Eye (tissue), 1 donor: ENCODE data around the gene LRRC14B.
"Not testable (repeated sequence)": the region's sequence is repeated elsewhere in the genome, so short reads cannot be mapped to it uniquely, and the experiment has no call there.

Experiments used
- DNase-seq: peaks from one replicate; pipeline ENCODE4 v3.0.0-alpha.2; 2015

The LRRC14B gene

DNA sequence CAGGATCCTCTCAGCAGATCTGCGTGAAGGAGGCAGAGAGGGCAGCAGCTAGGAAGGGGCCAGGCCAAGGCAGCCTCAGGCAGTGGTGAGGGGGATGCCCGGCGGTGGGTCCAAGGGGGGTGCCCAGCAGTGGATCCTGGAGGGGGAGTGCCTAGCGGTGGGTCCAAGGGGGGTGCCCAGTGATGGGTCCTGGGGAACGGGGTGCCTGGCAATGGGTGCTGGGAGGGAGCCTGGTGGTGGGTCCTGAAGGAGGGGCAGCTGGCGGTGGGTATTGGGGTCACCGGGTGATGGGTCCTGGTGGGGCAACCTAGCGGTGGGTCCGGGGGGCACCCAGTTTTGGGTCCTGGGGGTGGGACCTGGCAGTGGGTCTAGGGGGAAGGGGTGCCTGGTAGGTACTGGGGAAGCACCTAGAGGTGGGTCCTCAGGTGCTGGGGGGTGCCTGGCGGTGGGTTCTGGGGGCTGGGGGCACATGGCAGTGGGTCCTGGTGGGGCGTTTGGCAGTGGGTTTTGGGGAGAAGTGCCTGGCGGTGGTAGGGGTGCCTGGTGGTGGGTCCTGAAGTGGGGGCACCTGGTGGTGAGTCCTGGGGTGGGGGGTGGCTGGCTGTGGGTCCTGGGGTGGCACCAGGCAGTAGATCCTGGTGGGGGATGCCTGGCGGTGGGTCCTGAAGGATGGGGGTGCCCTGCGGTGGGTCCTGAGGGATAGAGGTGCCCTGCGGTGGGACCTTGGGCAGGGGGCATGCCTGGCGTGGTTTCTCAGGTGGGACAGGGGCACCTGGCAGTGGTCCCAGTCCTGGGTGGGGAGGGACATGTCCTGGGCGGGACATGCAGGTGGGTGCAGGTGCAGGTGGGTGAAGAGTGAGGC is 1.9 kb downstream of the LRRC14B start:
- DNase-seq, result no peak

DNA sequence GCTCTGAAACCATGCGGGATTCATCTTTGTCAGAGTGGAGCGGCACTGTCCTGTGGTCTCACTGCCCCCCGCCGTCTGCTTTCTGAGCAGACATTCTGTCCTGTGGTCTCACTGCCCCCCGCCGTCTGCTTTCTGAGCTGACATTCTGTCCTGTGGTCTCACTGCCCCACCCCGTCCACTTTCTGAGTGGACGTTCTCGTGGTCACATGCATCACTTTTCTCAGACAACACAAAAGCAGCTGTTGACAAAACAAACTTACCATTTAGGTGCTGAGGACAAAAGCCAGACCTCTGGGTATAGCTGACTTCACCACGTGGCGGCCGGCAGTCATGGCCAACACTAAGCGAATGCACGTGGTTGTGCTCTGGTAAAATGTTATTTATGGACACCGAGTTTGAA is 2.8 kb downstream of the LRRC14B start:
- DNase-seq, result no peak

DNA sequence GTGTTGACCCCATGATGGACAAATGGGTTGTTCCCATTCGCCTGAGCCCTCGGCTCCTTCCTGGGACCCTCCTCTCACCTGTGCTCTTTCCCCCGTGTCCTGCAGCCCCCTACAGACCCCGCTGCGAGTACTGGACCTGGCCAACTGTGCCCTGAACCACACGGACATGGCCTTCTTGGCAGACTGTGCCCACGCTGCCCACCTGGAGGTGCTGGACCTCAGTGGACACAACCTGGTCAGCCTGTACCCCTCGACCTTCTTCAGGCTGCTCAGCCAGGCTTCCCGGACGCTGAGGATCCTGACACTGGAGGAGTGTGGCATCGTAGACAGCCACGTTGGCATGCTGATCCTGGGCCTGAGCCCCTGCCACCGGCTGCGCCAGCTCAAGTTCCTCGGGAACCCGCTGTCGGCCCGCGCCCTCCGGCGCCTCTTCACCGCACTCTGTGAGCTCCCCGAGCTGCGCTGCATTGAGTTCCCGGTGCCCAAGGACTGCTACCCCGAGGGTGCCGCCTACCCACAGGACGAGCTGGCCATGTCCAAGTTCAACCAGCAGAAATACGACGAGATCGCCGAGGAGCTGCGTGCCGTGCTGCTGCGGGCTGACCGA is 3.4 kb downstream of the LRRC14B start:
- no peak for DNase-seq

DNA sequence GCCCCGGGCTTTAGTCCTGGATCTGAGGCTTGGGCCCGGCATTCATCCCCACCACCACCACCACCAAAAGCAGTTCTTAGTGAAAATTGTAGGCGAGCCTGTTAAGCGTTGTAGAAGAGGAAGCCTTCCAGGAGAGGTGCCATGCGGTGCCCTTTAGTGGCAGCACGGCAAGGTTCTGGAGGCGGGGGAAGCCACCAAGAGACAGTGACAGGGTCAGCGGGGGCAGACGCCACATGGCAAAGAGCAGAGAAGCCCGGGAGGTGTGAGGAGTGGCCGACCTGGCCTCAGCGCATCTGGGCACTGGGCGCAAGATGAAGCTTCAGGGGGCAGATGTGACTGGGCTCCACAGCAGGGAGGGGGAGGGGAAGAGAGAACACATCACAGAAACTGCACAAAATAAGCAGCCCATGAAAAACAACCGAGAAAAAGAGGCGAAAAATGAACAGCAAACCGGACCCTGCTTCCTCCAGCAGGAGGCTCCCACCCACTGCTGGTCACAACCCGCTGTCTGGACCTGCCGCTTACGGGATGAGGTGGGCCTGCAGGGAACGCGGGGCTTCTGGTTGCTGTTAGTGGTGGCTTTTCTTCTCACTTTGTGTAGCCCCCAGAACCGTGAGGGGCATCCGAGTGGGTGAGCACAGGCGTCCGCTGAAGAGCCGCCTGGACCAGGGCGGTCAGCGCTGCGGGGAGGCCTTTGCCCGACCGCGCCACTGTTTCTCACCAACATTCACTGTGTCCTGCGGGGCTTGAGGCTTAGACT is 4.3 kb downstream of the LRRC14B start:
- no peak for DNase-seq

DNA sequence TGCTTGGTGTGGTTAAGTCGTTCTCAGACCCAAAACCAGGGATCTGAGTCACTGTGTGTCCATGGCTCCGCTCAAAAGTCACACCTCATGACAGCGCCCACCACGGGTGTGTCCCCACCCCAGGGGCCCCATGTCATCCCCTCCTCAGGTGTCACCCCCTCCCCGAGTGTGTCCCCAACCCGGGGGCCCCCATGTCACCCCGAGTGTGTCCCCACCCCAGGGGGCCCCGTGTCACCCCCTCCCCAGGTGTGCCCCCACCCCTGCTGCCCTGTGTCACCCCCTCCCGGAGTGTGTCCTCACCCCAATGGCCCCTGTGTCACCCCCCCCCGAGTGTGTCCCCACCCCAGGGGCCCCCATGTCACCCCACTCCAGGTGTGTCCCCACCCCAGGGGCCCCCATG is 5.1 kb downstream of the LRRC14B start:
- DNase-seq, result no peak

DNA sequence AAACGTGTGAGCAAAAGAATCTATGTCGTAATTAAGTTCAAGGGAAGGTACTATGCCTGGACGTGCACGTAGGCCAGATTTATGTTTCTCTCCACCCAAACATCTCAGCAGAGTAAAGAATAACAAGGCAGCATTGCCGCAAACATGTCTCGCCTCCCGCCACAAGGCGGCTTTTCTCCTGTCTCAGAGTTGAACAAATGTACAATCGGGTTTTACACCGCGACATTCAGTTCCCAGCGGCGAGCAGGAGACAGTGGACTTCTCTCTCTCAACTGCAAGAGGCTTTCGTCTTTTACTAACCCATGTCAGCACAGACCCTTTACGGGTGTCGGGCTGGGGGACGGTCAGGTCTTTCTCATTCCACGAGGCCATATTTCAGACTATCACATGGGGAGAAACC is 5.7 kb downstream of the LRRC14B start:
- not testable (repeated sequence) for DNase-seq

DNA sequence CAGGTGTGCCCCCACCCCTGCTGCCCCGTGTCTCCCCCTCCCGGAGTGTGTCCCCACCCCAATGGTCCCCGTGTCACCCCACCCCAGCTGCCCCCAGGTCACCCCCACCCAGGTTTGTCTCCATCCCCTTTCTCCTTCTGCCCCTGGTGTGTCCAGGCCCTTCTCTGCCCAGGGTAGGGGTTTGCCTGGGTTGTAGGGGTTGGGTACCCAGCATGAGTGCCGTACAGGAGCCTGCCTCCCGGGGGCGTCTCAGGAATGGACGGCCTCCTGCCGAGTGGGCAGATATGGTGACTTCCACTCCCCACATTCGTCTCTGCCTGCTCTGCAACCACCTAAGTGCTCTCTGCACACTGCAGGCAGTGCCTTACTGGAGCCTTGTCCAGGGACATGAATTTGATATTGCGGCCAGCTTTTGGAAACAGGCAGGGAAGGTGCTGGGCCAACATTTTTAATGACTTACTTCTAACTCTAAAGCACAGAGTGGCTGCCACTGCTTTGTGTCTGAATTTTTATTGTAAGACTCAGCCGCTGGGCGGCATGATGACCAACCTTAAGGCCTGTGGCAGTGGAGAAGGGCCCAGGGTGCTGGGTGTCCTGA is 6.7 kb downstream of the LRRC14B start:
- DNase-seq, result no peak

DNA sequence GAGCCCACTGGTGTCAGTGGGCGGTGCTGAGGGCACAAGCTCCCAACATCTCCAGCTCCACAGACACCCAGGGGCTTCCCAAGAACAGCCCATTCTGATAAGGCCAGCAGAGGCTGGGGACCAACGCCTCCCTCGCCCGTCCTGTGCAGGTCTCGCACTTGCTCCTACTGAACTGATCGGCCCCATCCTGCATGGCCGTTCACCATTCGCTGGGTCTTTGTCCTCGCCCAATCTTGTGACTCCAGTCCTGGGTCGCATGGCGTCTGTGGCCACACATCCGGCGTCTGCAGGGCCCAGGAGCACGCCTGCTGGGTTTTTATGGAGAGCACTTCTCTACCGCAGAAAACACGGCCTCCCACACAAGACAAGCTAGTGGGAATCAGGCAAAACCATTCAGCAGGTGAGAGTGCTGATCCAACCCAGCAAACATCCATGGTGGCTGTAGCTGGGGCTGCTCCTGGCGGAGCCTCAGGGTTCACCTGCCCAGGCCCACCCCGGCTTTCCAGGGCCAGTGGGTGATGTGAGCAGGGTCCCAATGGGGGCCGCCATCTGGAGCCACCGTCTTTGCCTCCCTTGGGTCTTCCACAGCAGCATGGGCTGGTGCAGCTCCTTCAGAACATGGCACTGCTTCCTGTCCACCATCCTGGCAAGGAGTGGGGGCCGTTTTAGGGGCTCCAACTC is 7.4 kb downstream of the LRRC14B start:
- no peak for DNase-seq

DNA sequence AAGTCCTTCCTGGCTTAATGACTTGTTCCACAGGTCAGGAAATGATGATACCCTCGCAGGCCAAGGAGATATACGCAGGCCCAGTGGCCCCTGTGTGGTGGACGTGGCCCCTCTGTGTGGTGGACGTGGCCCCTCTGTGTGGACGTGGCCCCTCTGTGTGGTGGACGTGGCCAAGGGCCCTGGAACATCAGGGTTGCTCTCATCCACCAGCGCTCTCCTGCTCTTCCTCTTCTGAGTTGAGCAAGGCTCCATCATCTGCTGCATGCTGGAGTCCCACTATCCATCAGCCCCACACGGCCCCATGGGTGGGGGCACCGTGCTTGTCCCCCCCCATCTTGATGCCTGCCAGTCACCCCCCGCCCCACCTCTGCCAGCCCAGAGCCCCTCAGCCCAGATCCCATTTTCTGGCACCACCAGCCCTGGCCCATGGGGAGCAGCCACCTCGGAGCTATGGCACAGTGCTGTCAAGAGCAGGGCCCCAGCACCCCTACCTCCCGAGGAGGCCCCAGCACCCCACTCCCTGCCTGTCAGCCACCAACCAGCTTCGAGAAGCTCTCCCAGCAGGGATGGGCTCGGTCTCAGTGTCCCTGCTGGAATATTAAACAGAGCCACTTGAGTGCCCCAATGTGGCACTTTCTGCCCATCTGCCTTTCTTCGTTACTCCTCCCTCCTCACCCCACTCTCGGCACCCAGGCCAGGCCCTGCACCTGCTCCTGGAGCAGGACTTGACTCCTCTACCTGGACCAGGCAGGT is 8.1 kb downstream of the LRRC14B start:
- no peak for DNase-seq

DNA sequence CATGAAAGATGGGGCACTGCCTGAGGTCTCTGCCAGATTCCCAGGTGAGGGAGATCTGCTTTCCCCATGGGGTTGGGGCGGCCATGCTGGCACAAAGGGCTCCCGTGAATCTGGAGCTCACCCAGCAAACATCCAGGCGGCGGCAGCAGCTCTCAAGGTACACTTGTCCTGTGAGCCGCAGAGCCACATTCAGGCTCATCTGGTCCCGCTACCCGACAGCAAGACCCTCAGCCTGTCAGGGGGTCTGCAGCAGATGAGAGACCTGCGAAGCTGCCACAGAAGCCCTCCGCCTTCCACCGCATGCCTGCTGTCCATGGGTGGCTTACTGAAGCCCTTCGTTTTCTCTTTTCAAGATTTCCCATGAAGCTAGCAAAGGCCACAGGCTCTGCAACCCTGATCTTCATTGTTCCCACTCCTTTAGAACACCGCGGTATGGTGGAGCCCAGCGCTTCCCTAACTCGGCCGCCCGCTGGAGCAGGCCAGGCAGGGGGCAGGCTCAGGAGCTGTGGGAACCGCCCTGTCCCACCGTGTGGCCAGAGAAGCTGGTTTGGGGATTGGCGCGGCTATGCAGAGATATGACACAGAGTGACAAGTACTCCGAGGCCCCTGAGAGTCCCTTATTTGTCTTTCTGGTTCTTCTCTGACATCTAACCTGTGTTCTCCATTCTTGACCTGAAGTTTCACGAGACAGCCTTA is 8.8 kb downstream of the LRRC14B start:
- DNase-seq, result no peak

DNA sequence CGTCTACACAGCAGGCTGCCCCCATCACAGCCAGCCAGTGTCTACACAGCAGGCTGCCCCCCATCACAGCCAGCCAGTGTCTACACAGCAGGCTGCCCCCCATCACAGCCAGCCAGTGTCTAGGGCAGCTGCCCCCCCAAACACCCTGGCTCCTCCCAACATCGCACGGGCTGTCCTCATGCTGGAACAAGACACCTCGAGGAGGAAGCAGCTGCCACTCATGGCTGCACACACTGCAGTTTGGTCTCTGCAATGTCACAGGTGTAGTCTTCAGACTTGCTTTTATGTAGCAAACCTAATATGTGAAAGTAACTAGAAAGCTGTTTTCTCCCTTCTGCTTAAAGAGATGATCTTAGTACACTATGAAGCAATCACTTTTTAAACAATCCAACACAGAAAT is 9.7 kb downstream of the LRRC14B start:
- DNase-seq, result no peak

DNA sequence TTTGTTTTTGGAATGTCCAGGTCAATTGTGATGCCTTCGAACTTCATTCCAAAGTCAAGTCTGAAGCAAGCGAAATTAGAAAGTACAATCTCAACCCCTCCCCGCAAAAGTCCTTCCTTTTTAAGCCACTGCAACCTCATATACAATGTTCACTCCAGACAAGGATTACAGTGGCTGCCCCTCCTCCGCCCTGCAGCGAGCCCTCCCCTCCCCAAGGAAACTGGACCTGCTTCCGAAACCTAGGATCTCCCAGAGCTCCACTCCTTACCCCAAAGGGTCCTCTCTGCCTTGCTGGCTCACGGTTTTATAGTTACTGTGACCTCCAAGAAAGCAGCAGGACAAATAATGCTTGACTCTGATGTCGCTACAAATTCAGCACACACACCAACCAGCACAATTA is 10.4 kb downstream of the LRRC14B start:
- no peak for DNase-seq

DNA sequence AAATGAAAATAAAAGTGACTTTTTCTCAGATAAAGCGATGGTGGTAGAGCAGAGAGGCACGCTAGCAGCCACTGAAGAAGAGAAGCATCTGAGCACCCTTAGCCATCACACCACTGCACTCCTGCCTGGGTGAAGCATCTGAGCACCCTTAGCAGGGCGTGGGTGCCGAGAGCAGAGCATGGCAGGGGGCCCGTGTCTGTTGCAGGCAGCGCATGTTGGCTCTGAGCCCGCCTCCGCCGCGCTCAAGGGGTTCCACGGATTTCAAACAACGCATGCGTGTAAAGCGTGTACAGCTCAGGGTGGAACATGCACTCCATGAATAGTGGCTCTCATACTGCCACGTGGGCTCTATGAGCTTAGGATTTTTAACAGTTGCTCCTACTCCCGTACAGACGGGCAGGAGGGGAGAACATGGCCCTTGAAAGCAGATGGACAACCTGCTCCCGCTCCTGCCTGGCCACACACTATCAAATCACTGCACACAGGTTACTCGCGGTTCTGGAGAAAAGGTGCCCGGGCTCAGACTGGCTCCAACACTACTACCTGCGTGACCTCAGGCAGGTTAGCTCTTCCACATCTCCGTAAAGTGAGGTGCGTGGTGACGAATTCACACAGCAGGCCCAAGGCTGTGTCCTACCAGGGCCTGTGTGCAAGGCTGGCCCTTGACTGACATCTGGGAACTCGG is 12.1 kb downstream of the LRRC14B start:
- no peak for DNase-seq

DNA sequence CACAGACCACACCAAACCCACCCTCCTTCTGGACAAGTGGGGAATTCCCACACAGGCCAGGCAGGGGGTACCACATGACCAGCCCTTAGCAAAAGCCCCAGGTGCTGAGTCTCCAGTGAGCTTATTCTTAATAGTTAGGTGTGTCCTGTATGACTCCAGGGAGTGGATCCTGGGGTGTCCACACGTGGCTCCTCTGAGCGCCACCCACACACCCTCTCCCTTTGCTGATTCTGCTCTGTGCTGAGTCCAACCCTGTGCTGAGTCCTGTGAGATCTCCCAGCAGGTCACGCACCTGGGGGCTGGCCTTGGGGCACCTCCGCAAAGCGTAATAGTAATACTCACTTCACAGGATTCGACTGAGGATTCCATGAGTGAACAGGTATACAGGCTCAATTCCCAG is 12.7 kb downstream of the LRRC14B start:
- DNase-seq, result no peak

DNA sequence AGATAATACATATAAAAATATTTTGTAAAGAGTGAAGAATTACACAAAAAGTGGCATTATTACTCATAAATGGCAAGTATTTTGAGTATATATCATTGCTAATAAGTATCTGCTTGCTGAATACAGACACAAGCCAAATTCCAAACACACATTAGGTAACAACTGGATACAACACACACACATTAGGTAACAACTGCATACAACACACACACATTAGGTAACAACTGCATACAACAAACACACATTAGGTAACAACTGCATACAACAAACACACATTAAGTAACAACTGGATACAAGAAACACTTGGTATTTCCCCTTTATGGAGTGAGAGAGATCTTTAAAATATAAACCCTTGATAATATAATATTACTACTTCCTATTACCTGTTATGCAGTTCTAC is 13.2 kb downstream of the LRRC14B start:
- DNase-seq, result no peak

DNA sequence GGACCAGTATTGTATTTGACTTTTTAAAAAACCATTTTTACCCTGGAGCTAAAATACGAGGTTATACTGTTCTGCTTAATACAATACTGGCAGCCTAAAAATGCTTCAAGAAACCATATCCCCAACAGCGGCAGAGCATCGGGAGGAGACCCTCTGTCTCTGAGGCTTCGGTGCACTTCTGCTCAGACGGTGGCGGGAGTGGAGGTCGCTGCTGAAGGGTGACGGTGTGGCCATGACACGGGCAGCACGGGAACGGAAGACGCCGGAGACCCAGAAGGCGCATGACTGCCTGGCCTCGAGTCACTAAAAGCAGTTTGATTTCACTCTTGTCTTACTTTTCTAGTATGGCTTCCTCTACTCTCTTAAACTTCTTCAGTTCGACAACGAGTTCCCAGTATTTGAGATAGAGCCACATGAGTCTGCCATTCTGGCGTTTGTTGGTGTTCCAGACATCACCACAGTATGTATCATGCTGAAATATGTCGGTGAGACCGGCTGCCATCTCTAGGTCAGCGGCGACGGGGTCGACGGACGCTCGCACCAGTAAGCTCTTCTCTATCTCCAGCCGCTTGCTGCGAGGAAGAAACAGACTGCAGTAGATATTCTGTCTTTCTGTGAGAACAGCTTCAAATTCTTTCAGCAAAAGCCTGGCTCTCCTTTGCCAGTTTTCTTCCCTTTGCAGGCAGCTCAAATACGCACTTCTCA is 13.8 kb downstream of the LRRC14B start:
- DNase-seq, result no peak

DNA sequence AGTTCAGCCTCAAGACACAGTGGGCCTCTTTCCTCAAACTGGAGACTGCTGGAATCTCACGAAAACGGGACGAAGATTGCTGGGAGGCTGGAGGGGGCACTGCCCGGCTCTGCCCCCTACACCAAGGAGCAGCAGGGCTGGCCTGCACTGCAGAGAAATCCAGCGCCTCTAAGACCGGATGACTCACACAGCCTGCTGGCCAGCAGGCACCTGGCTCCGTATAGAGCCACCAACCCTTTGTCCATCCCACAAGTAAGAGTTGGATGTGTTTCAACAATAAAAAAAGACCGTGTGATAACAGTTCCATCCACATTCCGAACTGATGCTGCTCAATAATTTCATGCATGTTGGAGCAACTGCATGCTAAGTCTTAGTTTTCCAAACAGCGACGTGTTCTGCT is 15.1 kb downstream of the LRRC14B start:
- no peak for DNase-seq

DNA sequence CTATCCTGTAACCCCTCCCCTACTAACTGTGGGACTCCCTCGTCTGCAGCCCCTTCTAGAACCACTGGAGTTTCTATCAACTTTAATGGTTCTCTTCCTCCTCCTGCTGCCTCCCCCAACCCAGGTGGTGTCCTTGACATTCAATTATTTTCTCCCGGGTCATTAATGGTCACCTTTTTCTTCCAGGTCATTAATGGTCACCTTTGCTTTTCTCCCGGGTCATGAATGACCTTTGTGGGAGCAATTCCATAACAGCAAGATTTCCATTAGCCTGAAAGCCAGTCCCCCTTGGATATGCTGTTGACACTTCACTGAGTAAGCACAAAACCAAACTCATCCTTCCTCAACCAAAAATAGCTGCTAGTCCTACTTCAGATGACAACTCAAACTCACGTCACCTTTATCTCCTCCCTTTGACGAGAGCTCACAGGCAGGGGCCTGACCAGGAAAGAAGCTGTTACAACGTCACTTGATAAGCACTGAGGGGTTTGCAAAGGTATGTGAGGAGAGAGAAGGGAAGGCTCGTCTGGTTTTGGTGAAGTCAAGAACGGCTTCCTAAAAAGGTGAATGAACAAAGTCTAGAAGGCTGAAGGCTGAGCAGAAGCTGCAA is 15.7 kb downstream of the LRRC14B start:
- no peak for DNase-seq

DNA sequence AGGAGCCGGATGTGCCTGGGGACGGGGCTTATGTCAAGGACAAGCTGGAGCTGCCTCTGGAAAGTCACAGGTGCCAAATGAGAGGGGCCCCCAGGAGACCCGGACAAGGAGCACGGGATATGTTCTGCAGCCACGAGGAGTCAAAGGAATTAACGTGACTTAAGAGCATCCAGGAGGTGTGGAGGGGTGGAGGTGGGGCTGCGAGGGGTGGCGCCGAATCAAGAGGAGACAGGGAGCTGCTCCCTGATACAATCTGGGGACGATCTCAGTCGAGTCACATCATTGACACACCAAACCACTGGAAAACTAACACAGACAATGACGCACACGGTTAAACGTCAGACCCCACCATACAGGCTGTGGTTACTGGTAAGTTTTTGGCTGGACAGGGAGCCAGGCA is 16.3 kb downstream of the LRRC14B start:
- no peak for DNase-seq
